T-helper 17 cell (primary cell): ENCODE measurements around the gene GPC6. TPM values are rescaled to one million over a fixed set of nuclear protein-coding genes. Genes with fewer than 3 reads are reported as not detected.
"Not testable (repeated sequence)": the region's sequence is repeated elsewhere in the genome, so short reads cannot be mapped to it uniquely, and the experiment has no call there.

Experiments used
- ATAC-seq: fragments of 150-1000 bp; cut with Tn5 transposase; 2 replicates; pipeline ENCODE4 v1.10.0; 2021; ENCODE audit warnings: mild to moderate bottlenecking, moderate library complexity
- DNase-seq, 3 donors: peaks; one replicate each; pipeline versions ENCODE4 v3.0.0 to v3.0.0-alpha.2; 2020 to 2021
- H3K9me3 ChIP-seq: one replicate; pipeline ENCODE4 v1.7.0; 2013; ENCODE audit warnings: low read length, mild to moderate bottlenecking; ENCODE audit not compliant: control insufficient read depth, poor library complexity, severe bottlenecking
- H3K27ac Mint-ChIP-seq: one replicate; pipeline ENCODE4 v1.8.0; 2022; ENCODE audit warnings: mild to moderate bottlenecking, moderate library complexity, mixed read lengths
- H3K27me3 Mint-ChIP-seq: one replicate; pipeline ENCODE4 v1.8.0; 2022; ENCODE audit warnings: mixed read lengths
- H3K36me3 Mint-ChIP-seq: one replicate; pipeline ENCODE4 v1.8.0; 2022; ENCODE audit warnings: low read depth, mixed read lengths
- H3K4me1 Mint-ChIP-seq: one replicate; pipeline ENCODE4 v1.8.0; 2022; ENCODE audit warnings: mild to moderate bottlenecking, mixed read lengths
- H3K4me3 Mint-ChIP-seq: one replicate; pipeline ENCODE4 v1.8.0; 2022; ENCODE audit warnings: mild to moderate bottlenecking, moderate library complexity, mixed read lengths
- total RNA-seq, 4 donors: library from RNA in 2 of 4; stranded (reverse) in 2 of 4; gene quantifications; one replicate each; pipeline ENCODE4 v1.2.3 and lab custom pipeline; 2022 to 2026

The GPC6 gene
- total RNA-seq, 2 donors from 2014 or later, result not detected

- ATAC-seq, result no peak
- Mint-ChIP-seq H3K4me3 (peak overlapping the region; percentile 58), H3K27ac (peak overlapping the region; percentile 73)
Measured at GRCh38 chr13:94329754-94330551, 1103.3 kb downstream of the GPC6 start.

GRCh38 chr13:94330552-94331071, 1104.0 kb downstream of the GPC6 start:
- peaks cover 37% of the 10 kb centered on the region for H3K27me3 Mint-ChIP-seq

More at GRCh38 chr13:94329754-94330551, 1103.3 kb downstream of the GPC6 start:
- H3K4me1 Mint-ChIP-seq, result peaks cover 29% of the 10 kb centered on the region
- H3K9me3 ChIP-seq, result no peaks in the 10 kb centered on the region
- DNase-seq, result no peak
- peaks cover 37% of the 10 kb centered on the region for H3K27me3 Mint-ChIP-seq
- H3K36me3 Mint-ChIP-seq, result peaks cover 2% of the 10 kb centered on the region

GRCh38 chr13:94331281-94331680, 1104.7 kb downstream of the GPC6 start:
- Mint-ChIP-seq H3K27me3 (peaks cover 44% of the 10 kb centered on the region), H3K36me3 (peaks cover 2% of the 10 kb centered on the region), H3K4me1 (peaks cover 32% of the 10 kb centered on the region), H3K27ac (peak overlapping the region; percentile 2), H3K4me3 (no peak overlapping the region)
- DNase-seq (no peak), ATAC-seq (no peak)
- no peaks in the 10 kb centered on the region for H3K9me3 ChIP-seq

More at GRCh38 chr13:94330552-94331071, 1104.0 kb downstream of the GPC6 start:
- peak; percentile 92 for ATAC-seq
- Mint-ChIP-seq H3K36me3 (peaks cover 2% of the 10 kb centered on the region), H3K4me3 (peak overlapping the region; percentile 58), H3K27ac (peak overlapping the region; percentile 73), H3K4me1 (peaks cover 29% of the 10 kb centered on the region)
- no peaks in the 10 kb centered on the region for H3K9me3 ChIP-seq
- DNase-seq, result no peak

GRCh38 chr13:94332359-94333096, 1105.9 kb downstream of the GPC6 start:
- Mint-ChIP-seq H3K27ac (no peak overlapping the region), H3K4me3 (no peak overlapping the region), H3K27me3 (peaks cover 48% of the 10 kb centered on the region), H3K36me3 (no peaks in the 10 kb centered on the region), H3K4me1 (peaks cover 28% of the 10 kb centered on the region)
- H3K9me3 ChIP-seq, result no peaks in the 10 kb centered on the region
- ATAC-seq, result no peak
- DNase-seq, result no peak

GRCh38 chr13:94333131-94333820, 1106.7 kb downstream of the GPC6 start:
- Mint-ChIP-seq H3K4me1 (peaks cover 26% of the 10 kb centered on the region), H3K27me3 (peaks cover 54% of the 10 kb centered on the region), H3K4me3 (no peak overlapping the region), H3K36me3 (no peaks in the 10 kb centered on the region), H3K27ac (no peak overlapping the region)
- ATAC-seq (no peak), DNase-seq (no peak)
- H3K9me3 ChIP-seq, result no peaks in the 10 kb centered on the region

DNA sequence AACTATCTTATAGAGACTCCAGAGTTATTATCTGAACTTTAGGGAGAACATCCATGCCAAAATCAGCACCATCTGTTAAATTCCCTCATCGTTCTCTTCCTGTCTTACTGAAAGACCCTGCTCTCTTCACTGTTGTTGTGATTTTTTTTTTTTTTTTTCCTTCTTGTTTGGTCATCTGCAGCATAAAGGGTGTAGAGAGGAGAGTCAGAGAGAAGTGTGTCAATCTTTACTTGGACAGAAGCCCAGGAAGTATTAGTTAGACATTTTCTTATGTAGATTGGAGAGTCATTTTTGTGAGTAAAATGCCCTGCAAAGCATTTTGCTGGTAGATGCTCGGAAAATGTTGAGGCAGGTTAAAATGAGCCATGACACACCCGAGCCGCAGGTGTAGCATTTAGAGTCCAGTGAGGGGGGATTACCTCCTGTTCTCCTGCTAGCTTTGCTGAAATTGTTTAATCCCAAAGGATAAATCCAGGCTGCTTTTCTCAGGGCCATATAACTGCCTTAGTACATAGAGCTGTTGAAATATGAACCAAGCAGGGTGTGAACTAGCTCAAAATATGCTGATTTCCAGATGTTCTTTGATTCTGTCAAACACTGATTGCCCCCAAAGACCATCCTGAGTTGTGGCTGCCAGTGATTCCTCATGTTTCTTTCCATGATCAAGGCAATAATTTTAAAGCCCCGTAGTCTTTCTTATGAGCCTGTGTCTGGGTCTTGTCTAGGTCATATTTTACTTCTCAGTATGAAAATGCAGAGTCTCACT, 1109.3 kb downstream of the GPC6 start:
- DNase-seq, result no peak
- peaks cover 10% of the 10 kb centered on the region for H3K4me1 Mint-ChIP-seq
- no peaks in the 10 kb centered on the region for H3K36me3 Mint-ChIP-seq
- no peak overlapping the region for H3K4me3 Mint-ChIP-seq
- no peak overlapping the region for H3K27ac Mint-ChIP-seq
- H3K9me3 ChIP-seq, result no peaks in the 10 kb centered on the region
- no peak for ATAC-seq
- peaks cover 42% of the 10 kb centered on the region for H3K27me3 Mint-ChIP-seq

DNA sequence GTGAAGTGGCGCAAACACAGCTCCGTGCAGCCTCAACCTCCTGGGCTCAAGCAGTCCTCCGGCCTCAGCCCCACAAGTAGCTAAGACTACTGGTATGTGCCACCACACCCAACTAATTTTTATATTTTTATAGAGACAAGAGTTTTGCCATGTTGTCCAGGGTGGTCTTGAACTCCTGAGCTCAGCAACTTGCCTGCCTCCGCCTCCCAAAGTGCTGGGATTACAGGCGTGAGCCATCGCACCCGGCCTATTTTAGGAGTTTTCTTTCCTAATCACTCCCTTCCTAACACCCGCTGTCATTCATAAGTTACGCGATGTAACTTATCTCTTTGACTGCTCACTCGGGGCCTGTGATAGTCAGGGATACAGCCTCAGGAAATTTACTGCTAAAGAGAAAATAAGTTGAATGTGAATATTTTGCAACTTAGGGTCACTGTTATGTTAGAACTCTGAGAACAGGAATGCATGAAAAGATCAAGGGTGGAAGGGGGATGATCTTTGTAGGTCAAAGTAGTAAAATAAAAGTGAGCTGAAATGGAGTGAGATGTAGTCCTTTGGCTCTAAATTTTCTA, 1112.6 kb downstream of the GPC6 start:
- Mint-ChIP-seq H3K36me3 (no peaks in the 10 kb centered on the region), H3K27me3 (peaks cover 18% of the 10 kb centered on the region), H3K4me3 (no peak overlapping the region), H3K4me1 (peaks cover 5% of the 10 kb centered on the region), H3K27ac (no peak overlapping the region)
- DNase-seq, result no peak
- no peak for ATAC-seq
- H3K9me3 ChIP-seq, result no peaks in the 10 kb centered on the region

DNA sequence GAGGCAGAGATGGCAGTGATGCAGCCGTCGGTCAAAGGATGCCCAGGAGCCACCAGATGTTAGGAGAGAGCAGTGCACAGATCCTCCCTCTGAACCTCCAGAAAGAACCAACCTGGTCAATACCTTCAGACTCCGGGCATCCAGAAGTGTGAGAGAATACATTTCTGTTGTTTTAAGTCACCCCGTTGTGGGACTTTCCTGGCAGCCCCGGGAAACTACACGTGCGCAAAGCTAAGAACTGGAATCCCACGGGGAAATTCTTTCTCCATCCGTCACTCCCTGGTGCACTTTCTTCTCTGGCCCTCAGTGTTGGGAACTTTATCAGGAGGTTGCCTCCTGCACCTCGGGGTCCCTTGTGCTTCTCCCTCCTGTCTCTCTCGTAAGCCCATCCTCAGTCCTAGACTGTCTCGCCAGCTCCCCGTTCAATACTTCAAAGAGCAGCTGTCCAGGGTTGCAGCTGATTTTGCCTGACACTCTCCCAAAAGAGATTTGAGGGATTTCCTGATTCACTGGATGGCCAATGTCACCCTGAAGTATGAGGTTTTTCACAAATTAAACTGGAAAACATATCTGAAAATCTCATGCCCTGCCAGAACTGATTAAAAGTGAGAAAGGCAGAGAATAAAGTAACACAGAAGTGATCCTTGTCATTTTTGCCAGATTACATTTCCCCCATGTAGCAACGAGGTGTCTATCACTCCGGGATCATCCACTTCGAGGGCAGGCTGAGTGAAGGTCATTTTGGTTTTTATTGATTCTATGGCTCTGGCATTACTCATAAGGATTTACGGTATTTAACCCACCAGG, 1116.0 kb downstream of the GPC6 start:
- DNase-seq (no peak), ATAC-seq (no peak)
- no peaks in the 10 kb centered on the region for H3K9me3 ChIP-seq
- Mint-ChIP-seq H3K27ac (peak overlapping the region; percentile 6), H3K36me3 (no peaks in the 10 kb centered on the region), H3K4me3 (no peak overlapping the region), H3K27me3 (peaks cover 6% of the 10 kb centered on the region), H3K4me1 (peaks cover 11% of the 10 kb centered on the region)

DNA sequence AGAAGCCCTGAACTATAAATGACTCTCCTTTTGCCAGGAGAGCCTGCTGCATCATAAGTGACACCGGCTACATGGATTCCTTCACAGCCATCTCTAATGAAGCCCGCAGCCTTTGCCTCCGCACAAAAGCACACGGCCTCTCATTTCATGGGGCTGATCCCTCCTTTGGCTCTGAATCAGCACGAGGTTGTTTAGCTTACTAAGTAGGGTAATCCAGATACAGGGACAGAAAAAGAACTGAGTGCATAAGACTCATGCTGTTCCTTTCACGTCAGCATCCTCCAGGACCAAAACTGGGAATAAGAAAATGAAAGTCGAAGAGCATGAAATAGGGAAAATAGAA, 1116.6 kb downstream of the GPC6 start:
- H3K36me3 Mint-ChIP-seq, result no peaks in the 10 kb centered on the region
- peaks cover 11% of the 10 kb centered on the region for H3K4me1 Mint-ChIP-seq
- no peaks in the 10 kb centered on the region for H3K9me3 ChIP-seq
- no peak for DNase-seq
- no peak overlapping the region for H3K4me3 Mint-ChIP-seq
- H3K27me3 Mint-ChIP-seq, result no peaks in the 10 kb centered on the region
- no peak for ATAC-seq
- H3K27ac Mint-ChIP-seq, result peak overlapping the region; percentile 6

DNA sequence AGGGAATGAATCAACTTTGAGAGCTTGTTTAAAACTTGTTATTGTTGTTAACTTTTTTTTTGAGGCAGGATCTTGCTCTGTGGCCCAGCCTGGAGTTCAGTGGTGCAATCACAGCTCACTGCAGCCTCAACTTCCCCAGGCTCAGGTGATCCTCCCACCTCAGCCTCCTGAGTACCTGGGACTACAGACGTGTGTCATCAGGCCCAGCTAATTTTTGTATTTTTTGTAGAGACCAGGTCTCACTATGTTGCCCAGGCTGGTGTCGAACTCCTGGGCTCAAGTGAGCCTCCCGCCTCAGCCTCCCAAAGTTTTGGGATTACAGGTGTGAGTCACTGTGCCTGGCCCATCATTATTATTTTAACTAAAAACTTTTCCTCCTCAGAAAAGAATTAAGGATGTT, 1117.1 kb downstream of the GPC6 start:
- H3K27me3 Mint-ChIP-seq, H3K9me3 ChIP-seq, DNase-seq, H3K36me3 Mint-ChIP-seq, H3K27ac Mint-ChIP-seq, H3K4me3 Mint-ChIP-seq, ATAC-seq: not testable (repeated sequence)
- H3K4me1 Mint-ChIP-seq, result peaks cover 13% of the 10 kb centered on the region

DNA sequence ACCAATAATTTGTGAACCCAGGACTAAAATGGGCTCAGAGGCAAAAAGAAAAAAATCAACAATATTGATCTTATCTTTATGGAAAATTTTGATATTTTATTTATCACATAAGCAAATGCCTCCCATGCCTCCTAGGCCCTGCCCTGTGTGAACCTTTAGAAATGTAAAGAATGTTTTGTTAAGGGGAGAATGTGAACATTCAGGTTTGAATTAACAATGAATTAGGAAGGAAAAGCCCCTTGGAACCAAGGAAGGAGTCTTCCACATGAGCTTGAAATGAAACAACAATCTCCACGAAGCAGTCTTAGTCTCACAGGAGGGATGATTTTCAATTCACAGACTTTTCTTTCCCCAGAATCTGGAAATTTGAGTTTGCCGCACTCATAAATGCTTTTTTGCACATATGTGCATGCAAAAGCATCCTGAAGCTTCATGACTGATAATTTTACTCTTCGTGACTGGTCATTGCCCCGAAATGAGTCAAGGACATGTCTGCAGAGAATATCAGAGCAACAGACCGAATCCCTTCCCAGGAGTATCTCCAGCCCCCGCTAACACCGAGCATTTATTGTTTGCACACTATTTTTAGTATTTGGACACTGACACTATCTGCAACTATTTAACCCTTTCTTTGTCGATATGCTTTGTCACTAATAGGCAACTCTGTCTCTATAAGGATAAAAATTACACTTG, 1117.7 kb downstream of the GPC6 start:
- no peak for DNase-seq

More for the DNA sequence above, 1117.7 kb downstream of the GPC6 start:
- H3K9me3 ChIP-seq, result no peaks in the 10 kb centered on the region
- Mint-ChIP-seq H3K27me3 (peaks cover 9% of the 10 kb centered on the region), H3K36me3 (peaks cover 2% of the 10 kb centered on the region), H3K4me1 (peaks cover 15% of the 10 kb centered on the region), H3K27ac (no peak overlapping the region), H3K4me3 (no peak overlapping the region)
- ATAC-seq, result no peak
